HCT116 (cell line): Measurements from ENCODE around the gene EVX2. TPM values are rescaled to one million over a fixed set of nuclear protein-coding genes. Genes with fewer than 3 reads are reported as not detected.

Source experiments
- ATAC-seq: fragments of 200-7000 bp; cut with Tn5 transposase; 2 replicates; pipeline ENCODE4 v1.9.1; 2020; ENCODE audit warnings: mild to moderate bottlenecking, moderate library complexity
- BruUV-seq: library from RNA; stranded (reverse); fragments of 400-500 nt; replicated peaks from 2 replicates; lab custom pipeline; 2021; lab: Mats Ljungman, UMichigan
- CTCF ChIA-PET: fragments of 300-600 bp; sonication (Branson Sonifier 250); formaldehyde crosslinking; loops from one replicate; lab custom pipeline; 2021; ENCODE audit warnings: antibody characterized with exemption; lab: Charles Lee
- POLR2A ChIA-PET: fragments of 300-600, 350-600 bp; sonication (Branson Sonifier 250); formaldehyde crosslinking; loops from one replicate; lab custom pipeline; 2021; ENCODE audit warnings: antibody characterized with exemption; lab: Charles Lee
- RAD21 ChIA-PET, 2 experiments: fragments of 300-600 bp; sonication (Branson Sonifier 250); formaldehyde crosslinking; loops; one replicate each; lab custom pipeline; 2023; ENCODE audit warnings: low total read pairs in 2 of 2; ENCODE audit not compliant: uncharacterized antibody in 2 of 2, unreplicated experiment in 2 of 2, low non-redundant PET in 1 of 2; lab: Charles Lee
- DNase-seq: peaks from one replicate; pipeline ENCODE4 v3.0.0-alpha.2; 2010; ENCODE audit warnings: low read depth, low spot score
- H2AFZ ChIP-seq: fragments of 200-600 bp; shearing (Covaris generic), sonication (generic); 2 replicates; pipeline ENCODE4 v1.6.1; 2017; ENCODE audit warnings: low read depth, mixed run types, mixed read lengths, antibody characterized with exemption, low read length; ENCODE audit not compliant: poor library complexity, severe bottlenecking
- H3K27ac ChIP-seq: 2 replicates; pipeline ENCODE4 v1.5.1; 2012; ENCODE audit warnings: low read depth, low read length
- H3K27me3 ChIP-seq: fragments of 200-600 bp; sonication (generic); 2 replicates; pipeline ENCODE4 v1.6.1; 2016; ENCODE audit warnings: mixed run types, low read length, mixed read lengths; ENCODE audit not compliant: insufficient read depth
- H3K36me3 ChIP-seq, 2 experiments: fragments of 200-500 bp in 1 of 2; fragments of 200-600 bp in 1 of 2; sonication (Bioruptor generic) in 1 of 2; sonication (generic) in 1 of 2; 2 replicates each; pipeline versions ENCODE4 v1.5.1 to v1.6.1; 2014 to 2016; ENCODE audit warnings: low read length in 2 of 2, inconsistent platforms in 1 of 2, mixed read lengths in 1 of 2, mixed run types in 1 of 2; ENCODE audit not compliant: insufficient read depth in 2 of 2, control insufficient read depth in 1 of 2
- H3K4me1 ChIP-seq, 2 experiments: fragments of 200-600 bp in 1 of 2; sonication (generic) in 1 of 2; 2 replicates each; pipeline versions ENCODE4 v1.5.1 to v1.6.1; 2012 to 2017; ENCODE audit warnings: low read length in 2 of 2, inconsistent platforms in 1 of 2, mild to moderate bottlenecking in 1 of 2, mixed read lengths in 1 of 2, mixed run types in 1 of 2, moderate library complexity in 1 of 2; ENCODE audit not compliant: insufficient read depth in 2 of 2, control insufficient read depth in 1 of 2
- H3K4me2 ChIP-seq: fragments of 200-600 bp; sonication (generic); 2 replicates; pipeline ENCODE4 v1.6.1; 2017; ENCODE audit warnings: mixed run types, low read length, mixed read lengths
- H3K4me3 ChIP-seq, 2 experiments: fragments of 200-600 bp in 1 of 2; sonication (generic) in 1 of 2; replicated peaks in 1 of 2; 2 replicates each; pipeline ENCODE4 v1.5.1; 2011 to 2016; ENCODE audit warnings: low read length in 2 of 2, control low read depth in 1 of 2, low read depth in 1 of 2, mild to moderate bottlenecking in 1 of 2, mixed read lengths in 1 of 2, mixed run types in 1 of 2
- H3K79me2 ChIP-seq: fragments of 200-600 bp; sonication (generic); 2 replicates; pipeline ENCODE4 v1.6.1; 2017; ENCODE audit warnings: mild to moderate bottlenecking, mixed run types, low read length, moderate library complexity, mixed read lengths; ENCODE audit not compliant: insufficient read depth
- H3K9ac ChIP-seq: fragments of 200-600 bp; sonication (generic); 2 replicates; pipeline ENCODE4 v1.6.1; 2016; ENCODE audit warnings: low read length, mixed read lengths
- H3K9me2 ChIP-seq: fragments of 200-600 bp; sonication (generic), shearing (Covaris generic); 2 replicates; pipeline ENCODE4 v1.6.1; 2017; ENCODE audit warnings: mixed run types, mild to moderate bottlenecking, moderate library complexity; ENCODE audit not compliant: insufficient read depth
- H3K9me3 ChIP-seq, 2 experiments: fragments of 200-500 bp in 1 of 2; fragments of 200-600 bp in 1 of 2; sonication (Bioruptor generic) in 1 of 2; sonication (generic) in 1 of 2; 2 replicates each; pipeline ENCODE4 v1.6.1; 2014 to 2017; ENCODE audit warnings: low read length in 2 of 2, mixed read lengths in 2 of 2, inconsistent platforms in 1 of 2, low read depth in 1 of 2, mild to moderate bottlenecking in 1 of 2, mixed run types in 1 of 2, moderate library complexity in 1 of 2; ENCODE audit not compliant: control insufficient read depth in 1 of 2, insufficient read depth in 1 of 2
- H4K20me1 ChIP-seq: fragments of 200-600 bp; sonication (generic), shearing (Covaris generic); 2 replicates; pipeline ENCODE4 v1.6.1; 2017; ENCODE audit warnings: mixed run types, mild to moderate bottlenecking, moderate library complexity; ENCODE audit not compliant: insufficient read depth
- CBX3 ChIP-seq: IDR thresholded peaks from 2 replicates; pipeline ENCODE4 v1.6.1; 2012; ENCODE audit warnings: low read depth
- EGR1 ChIP-seq: IDR thresholded peaks from 2 replicates; pipeline ENCODE4 v1.6.1; 2012; ENCODE audit warnings: low read depth
- EZH2 ChIP-seq: fragments of 200-600 bp; sonication (generic); IDR thresholded peaks from 2 replicates; pipeline ENCODE4 v1.6.1; 2017; ENCODE audit warnings: antibody characterized with exemption, mixed run types
- FOSL1 ChIP-seq: IDR thresholded peaks from 2 replicates; pipeline ENCODE4 v1.6.1; 2012; ENCODE audit warnings: low read depth
- JUND ChIP-seq: IDR thresholded peaks from 2 replicates; pipeline ENCODE4 v1.6.1; 2012
- POLR2A ChIP-seq: IDR thresholded peaks from 2 replicates; pipeline ENCODE4 v1.7.0; 2011; ENCODE audit warnings: borderline replicate concordance; ENCODE audit not compliant: insufficient read depth, insufficient read length; ENCODE audit errors: extremely low read depth
- POLR2AphosphoS5 ChIP-seq: IDR thresholded peaks from 2 replicates; pipeline ENCODE4 v1.6.1; 2011; ENCODE audit warnings: mild to moderate bottlenecking, low read depth, low read length, moderate library complexity
- RAD21 ChIP-seq: IDR thresholded peaks from 2 replicates; pipeline ENCODE4 v1.6.1; 2012; ENCODE audit warnings: low read depth, mild to moderate bottlenecking
- REST ChIP-seq: IDR thresholded peaks from 2 replicates; pipeline ENCODE4 v1.6.1; 2012; ENCODE audit warnings: low read depth
- SP1 ChIP-seq: IDR thresholded peaks from 2 replicates; pipeline ENCODE4 v1.6.1; 2012; ENCODE audit warnings: low read depth
- SRF ChIP-seq: IDR thresholded peaks from 2 replicates; pipeline ENCODE4 v1.6.1; 2012; ENCODE audit warnings: low read depth
- YY1 ChIP-seq: IDR thresholded peaks from 2 replicates; pipeline ENCODE4 v1.6.1; 2011; ENCODE audit warnings: low read length, low read depth, moderate library complexity, mild to moderate bottlenecking; ENCODE audit not compliant: insufficient replicate concordance; ENCODE audit errors: extremely low read depth
- ZFX ChIP-seq: fragments of 450-650 bp; IDR thresholded peaks from 2 replicates; pipeline ENCODE4 v1.6.1; 2017
- ZNF274 ChIP-seq: fragments of 200-500 bp; sonication (Bioruptor generic); IDR thresholded peaks from 2 replicates; pipeline ENCODE4 v1.6.1; 2014; ENCODE audit warnings: mild to moderate bottlenecking, low read depth, low read length, inconsistent platforms
- intact Hi-C: fragments of 100-400 bp; cut with micrococcal nuclease; formaldehyde crosslinking; loops from 2 replicates; pipeline ENCODE4 v1.10.0; 2022
- total RNA-seq: library from RNA; stranded (reverse); gene quantifications from one replicate; pipeline ENCODE4 v1.2.1, GENCODE V29; 2021; ENCODE audit not compliant: unreplicated experiment
- TF ChIP-seq, protein P1 (sequence below): IDR thresholded peaks from 2 replicates; pipeline ENCODE4 v1.6.1; 2012
- TF ChIP-seq, protein P2 (sequence below): IDR thresholded peaks from 2 replicates; pipeline ENCODE4 v1.6.1; 2012

The EVX2 gene
- total RNA-seq, 1 experiment from 2014 or later = not detected

- Histone ChIP-seq H3K27ac (no peak overlapping the region), H3K4me2 (no peak overlapping the region), H3K9me2 (no peaks in the 10 kb centered on the region), H4K20me1 (no peaks in the 10 kb centered on the region), H3K4me3 (no peak overlapping the region), H3K4me1 (no peaks in the 10 kb centered on the region), H3K36me3 (no peaks in the 10 kb centered on the region), H3K9ac (no peak overlapping the region), H3K27me3 (no peaks in the 10 kb centered on the region), H3K79me2 (no peaks in the 10 kb centered on the region), H2AFZ (no peak overlapping the region), H3K9me3 (no peaks in the 10 kb centered on the region)
- ChIA-PET CTCF (no interaction called here), RAD21 (no interaction called here), POLR2A (no interaction called here)
- ATAC-seq = no peak
- no peak for DNase-seq
- no TSS peak for BruUV-seq
- intact Hi-C loops = no loop called here
- TF ChIP-seq RAD21 (no peak), SRF (no peak), FOSL1 (no peak), SP1 (no peak), POLR2A (no peak), YY1 (no peak), EZH2 (no peak), CBX3 (no peak), ZNF274 (no peak), EGR1 (no peak), ZFX (no peak)
- TF ChIP-seq, protein P1, sequence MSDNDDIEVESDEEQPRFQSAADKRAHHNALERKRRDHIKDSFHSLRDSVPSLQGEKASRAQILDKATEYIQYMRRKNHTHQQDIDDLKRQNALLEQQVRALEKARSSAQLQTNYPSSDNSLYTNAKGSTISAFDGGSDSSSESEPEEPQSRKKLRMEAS = no peak
- TF ChIP-seq, protein P2, sequence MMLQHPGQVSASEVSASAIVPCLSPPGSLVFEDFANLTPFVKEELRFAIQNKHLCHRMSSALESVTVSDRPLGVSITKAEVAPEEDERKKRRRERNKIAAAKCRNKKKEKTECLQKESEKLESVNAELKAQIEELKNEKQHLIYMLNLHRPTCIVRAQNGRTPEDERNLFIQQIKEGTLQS = no peak
Observed at GRCh38 chr2:176076063-176076462, 7.7 kb downstream of the EVX2 start.

- no TSS peak for BruUV-seq
- ChIA-PET RAD21 (no interaction called here), POLR2A (interaction anchor here (0.6 kb wide), 1 partner anchor 702 kb away, joined by 3 read pairs; no protein-coding TSS in a partner anchor)
Observed at GRCh38 chr2:176075481-176075880, 8.3 kb downstream of the EVX2 start.

More at GRCh38 chr2:176075481-176075880, 8.3 kb downstream of the EVX2 start:
- no peak overlapping the region for H3K9ac ChIP-seq
- H3K4me1 ChIP-seq = no peaks in the 10 kb centered on the region
- no peak overlapping the region for H3K4me2 ChIP-seq
- no peak overlapping the region for H3K4me3 ChIP-seq
- no peaks in the 10 kb centered on the region for H3K36me3 ChIP-seq
- H3K9me2 ChIP-seq = no peaks in the 10 kb centered on the region
- no peaks in the 10 kb centered on the region for H3K9me3 ChIP-seq
- H3K27me3 ChIP-seq = no peaks in the 10 kb centered on the region
- no peak for TF ChIP-seq FOSL1
- TF ChIP-seq, protein P2 = no peak
- TF ChIP-seq JUND = no peak
- no peak for TF ChIP-seq CBX3
- TF ChIP-seq SP1 = no peak
- TF ChIP-seq REST = no peak
- TF ChIP-seq RAD21 = no peak
- no peak for TF ChIP-seq EZH2
- no peak for TF ChIP-seq POLR2AphosphoS5
- H3K27ac ChIP-seq = no peak overlapping the region
- no peak overlapping the region for H2AFZ ChIP-seq
- CTCF ChIA-PET = no interaction called here
- H4K20me1 ChIP-seq = no peaks in the 10 kb centered on the region
- intact Hi-C loops = no loop called here
- no peaks in the 10 kb centered on the region for H3K79me2 ChIP-seq
- ATAC-seq (no peak), DNase-seq (no peak)
